ENCODE data around the gene SHOC2. TPM values are rescaled to one million over a fixed set of nuclear protein-coding genes. Genes with fewer than 3 reads are reported as not detected.

SHOC2 gene
- total and polyA plus RNA-seq, 2 experiments from 2014 or later = 23.3 to 33.3 TPM

DNA sequence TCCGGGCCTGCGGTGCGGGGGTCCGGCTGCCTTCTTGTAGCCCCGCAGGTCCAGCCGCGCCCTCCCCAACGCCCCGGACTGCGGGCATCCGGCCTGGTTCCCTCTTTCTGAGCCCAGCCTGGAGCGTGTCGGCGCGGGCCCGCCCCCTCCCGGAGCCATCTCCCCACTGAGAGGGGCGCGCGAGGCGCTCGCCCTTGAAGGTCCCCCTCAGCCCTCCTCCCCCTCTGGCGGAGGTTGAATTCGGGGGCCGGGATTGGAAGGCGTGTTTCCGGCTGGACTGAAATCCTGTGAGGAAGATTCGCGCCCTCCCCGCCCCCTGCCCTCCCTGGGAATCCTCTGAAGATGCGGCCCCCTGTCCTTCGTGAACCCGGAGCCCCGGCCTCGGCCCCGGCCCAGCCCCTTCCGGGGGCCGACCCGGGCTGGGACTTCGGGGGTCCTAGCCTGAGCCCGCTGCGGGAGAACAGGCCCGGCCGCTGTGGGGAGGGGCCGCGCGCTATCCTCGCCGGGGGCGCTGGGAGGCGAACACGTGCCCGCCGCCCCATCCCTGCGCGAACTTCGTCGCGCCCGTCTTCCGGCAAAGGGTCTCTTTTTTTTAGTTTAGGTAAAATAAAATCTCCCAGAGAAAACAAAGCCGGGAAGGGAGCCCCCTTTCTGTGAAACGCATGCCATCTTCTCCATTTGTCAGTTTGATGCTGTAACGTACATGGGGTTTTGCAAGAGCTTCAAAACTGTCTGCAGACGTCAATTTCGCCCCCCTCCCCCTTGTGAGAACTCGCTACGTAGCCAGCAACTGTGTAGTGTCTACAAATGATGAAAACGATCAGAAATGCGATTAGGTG is 47.0 kb upstream of the SHOC2 start:
- H3K4me2 ChIP-seq = peak overlapping the region; percentile 80
- DNase-seq (ENCODE audit: low spot score) (peak; percentile 87), ATAC-seq (peak; percentile 75)
- Mint-ChIP-seq H3K27ac (peak overlapping the region; percentile 94), H3K9me3 (no peaks in the 10 kb centered on the region), H3K27me3 (ENCODE audit: insufficient read depth, low read depth, poor library complexity) (peaks cover 6% of the 10 kb centered on the region), H3K4me1 (peaks cover 25% of the 10 kb centered on the region), H3K4me3 (peak overlapping the region; percentile 90), H3K36me3 (ENCODE audit: low read depth) (no peaks in the 10 kb centered on the region; the same call in 2 of the 3 replicates)
- no peaks in the 10 kb centered on the region for H3K9me2 ChIP-seq (ENCODE audit: insufficient read depth)
- peaks cover 13% of the 10 kb centered on the region for H3K79me2 ChIP-seq (replicated peaks; ENCODE audit: insufficient read depth)
- H2AFZ ChIP-seq = peak overlapping the region; percentile 77
- H3K27me3 ChIP-seq (ENCODE audit: insufficient read depth) = no peaks in the 10 kb centered on the region
- H3K36me3 ChIP-seq (ENCODE audit: insufficient read depth) = no peaks in the 10 kb centered on the region
- peak overlapping the region; percentile 61 for H3K4me3 ChIP-seq
- H3K27ac ChIP-seq (ENCODE audit: low read depth) = peak overlapping the region; percentile 84
- no peaks in the 10 kb centered on the region for H3F3A ChIP-seq (replicated peaks; ENCODE audit: low read depth)
- TF ChIP-seq CREB1 (CRISPR knock-in tag; IDR thresholded peaks at IDR 0.05; ENCODE audit: low read depth) = peak; percentile 30; the same call in 1 of the 2 replicates
- no peak for TF ChIP-seq ZNF114 (CRISPR knock-in tag; IDR thresholded peaks at IDR 0.05)
- TF ChIP-seq EZH2phosphoT487 (IDR thresholded peaks at IDR 0.05; ENCODE audit: unreplicated experiment) = no peak
- TF ChIP-seq, protein P1, sequence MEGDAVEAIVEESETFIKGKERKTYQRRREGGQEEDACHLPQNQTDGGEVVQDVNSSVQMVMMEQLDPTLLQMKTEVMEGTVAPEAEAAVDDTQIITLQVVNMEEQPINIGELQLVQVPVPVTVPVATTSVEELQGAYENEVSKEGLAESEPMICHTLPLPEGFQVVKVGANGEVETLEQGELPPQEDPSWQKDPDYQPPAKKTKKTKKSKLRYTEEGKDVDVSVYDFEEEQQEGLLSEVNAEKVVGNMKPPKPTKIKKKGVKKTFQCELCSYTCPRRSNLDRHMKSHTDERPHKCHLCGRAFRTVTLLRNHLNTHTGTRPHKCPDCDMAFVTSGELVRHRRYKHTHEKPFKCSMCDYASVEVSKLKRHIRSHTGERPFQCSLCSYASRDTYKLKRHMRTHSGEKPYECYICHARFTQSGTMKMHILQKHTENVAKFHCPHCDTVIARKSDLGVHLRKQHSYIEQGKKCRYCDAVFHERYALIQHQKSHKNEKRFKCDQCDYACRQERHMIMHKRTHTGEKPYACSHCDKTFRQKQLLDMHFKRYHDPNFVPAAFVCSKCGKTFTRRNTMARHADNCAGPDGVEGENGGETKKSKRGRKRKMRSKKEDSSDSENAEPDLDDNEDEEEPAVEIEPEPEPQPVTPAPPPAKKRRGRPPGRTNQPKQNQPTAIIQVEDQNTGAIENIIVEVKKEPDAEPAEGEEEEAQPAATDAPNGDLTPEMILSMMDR (conservative IDR thresholded peaks at IDR 0.05; ENCODE audit: low read depth in 2 of 2) = peak; percentile 11 to 12; a peak in 1 of 4 replicates
- TF ChIP-seq JUNB (IDR thresholded peaks at IDR 0.05; ENCODE audit: unreplicated experiment) = no peak
- H4K20me1 ChIP-seq (replicated peaks; ENCODE audit: insufficient read depth) = no peaks in the 10 kb centered on the region
- peaks cover 22% of the 10 kb centered on the region for H3K4me1 ChIP-seq (ENCODE audit: insufficient read depth)

DNA sequence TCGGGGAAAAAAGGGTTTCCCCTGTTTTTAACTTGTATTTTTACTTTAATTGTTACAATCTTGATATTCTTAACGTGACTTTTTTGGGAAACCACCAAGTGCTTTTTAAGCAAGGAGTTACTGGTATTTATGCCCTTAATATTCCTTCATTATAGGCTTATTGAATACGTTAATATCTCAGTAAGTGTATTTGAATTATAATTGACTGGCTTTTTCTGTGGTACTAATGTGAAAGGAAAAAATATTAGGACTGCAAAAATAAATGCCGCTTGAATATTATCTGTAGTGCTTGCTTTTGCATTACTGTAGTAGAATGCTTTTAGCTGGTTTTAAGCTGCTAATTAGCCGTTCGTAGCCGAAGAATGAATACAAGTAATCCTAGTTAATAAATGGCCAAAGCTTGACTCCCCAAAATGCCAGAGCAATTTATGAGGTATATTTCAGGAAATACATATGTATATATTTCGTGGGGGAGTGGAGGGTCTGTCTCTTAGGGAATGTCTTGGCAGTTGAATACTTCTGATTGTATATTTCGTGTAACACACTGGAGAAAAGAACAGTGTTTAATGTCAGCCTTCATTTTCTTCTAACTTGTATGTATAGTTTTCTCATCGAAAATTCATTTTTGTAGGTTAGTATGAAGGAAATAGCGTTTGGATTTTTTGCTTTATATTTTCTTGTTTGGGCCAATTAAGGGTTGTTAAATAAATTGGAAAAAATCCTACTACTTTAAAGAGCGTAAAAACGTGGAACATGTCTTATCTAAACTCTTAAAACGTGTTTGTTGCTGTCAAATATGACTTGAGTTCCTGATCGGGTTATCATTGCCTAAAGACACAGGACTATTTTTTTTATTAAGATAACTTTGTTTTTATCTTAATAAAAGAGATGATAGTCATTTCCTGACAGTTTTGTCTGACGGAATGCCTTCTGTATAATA is 46.1 kb upstream of the SHOC2 start:
- no peaks in the 10 kb centered on the region for H3K27me3 ChIP-seq (ENCODE audit: insufficient read depth)
- H3K4me3 Mint-ChIP-seq = peak overlapping the region; percentile 90
- H3K9me3 Mint-ChIP-seq = no peaks in the 10 kb centered on the region
- H3K27me3 Mint-ChIP-seq (ENCODE audit: insufficient read depth, low read depth, poor library complexity) = peaks cover 3% of the 10 kb centered on the region
- peak overlapping the region; percentile 94; the same call in 1 of the 2 replicates for H3K27ac Mint-ChIP-seq
- H3F3A ChIP-seq (replicated peaks; ENCODE audit: low read depth) = no peaks in the 10 kb centered on the region
- no peak for ATAC-seq
- H3K4me1 Mint-ChIP-seq = peaks cover 19% of the 10 kb centered on the region
- peaks cover 13% of the 10 kb centered on the region for H3K79me2 ChIP-seq (replicated peaks; ENCODE audit: insufficient read depth)
- DNase-seq (ENCODE audit: low spot score) = no peak
- peak overlapping the region; percentile 77 for H2AFZ ChIP-seq
- H3K36me3 ChIP-seq (ENCODE audit: insufficient read depth) = no peaks in the 10 kb centered on the region
- H3K4me2 ChIP-seq = peak overlapping the region; percentile 80
- no peaks in the 10 kb centered on the region for H4K20me1 ChIP-seq (replicated peaks; ENCODE audit: insufficient read depth)
- H3K36me3 Mint-ChIP-seq (ENCODE audit: low read depth) = no peaks in the 10 kb centered on the region; the same call in 2 of the 3 replicates
- peaks cover 22% of the 10 kb centered on the region for H3K4me1 ChIP-seq (ENCODE audit: insufficient read depth)
- no peaks in the 10 kb centered on the region for H3K9me2 ChIP-seq (ENCODE audit: insufficient read depth)
- H3K27ac ChIP-seq (ENCODE audit: low read depth) = peak overlapping the region; percentile 84
- peak overlapping the region; percentile 61 for H3K4me3 ChIP-seq
- TF ChIP-seq, protein P2, sequence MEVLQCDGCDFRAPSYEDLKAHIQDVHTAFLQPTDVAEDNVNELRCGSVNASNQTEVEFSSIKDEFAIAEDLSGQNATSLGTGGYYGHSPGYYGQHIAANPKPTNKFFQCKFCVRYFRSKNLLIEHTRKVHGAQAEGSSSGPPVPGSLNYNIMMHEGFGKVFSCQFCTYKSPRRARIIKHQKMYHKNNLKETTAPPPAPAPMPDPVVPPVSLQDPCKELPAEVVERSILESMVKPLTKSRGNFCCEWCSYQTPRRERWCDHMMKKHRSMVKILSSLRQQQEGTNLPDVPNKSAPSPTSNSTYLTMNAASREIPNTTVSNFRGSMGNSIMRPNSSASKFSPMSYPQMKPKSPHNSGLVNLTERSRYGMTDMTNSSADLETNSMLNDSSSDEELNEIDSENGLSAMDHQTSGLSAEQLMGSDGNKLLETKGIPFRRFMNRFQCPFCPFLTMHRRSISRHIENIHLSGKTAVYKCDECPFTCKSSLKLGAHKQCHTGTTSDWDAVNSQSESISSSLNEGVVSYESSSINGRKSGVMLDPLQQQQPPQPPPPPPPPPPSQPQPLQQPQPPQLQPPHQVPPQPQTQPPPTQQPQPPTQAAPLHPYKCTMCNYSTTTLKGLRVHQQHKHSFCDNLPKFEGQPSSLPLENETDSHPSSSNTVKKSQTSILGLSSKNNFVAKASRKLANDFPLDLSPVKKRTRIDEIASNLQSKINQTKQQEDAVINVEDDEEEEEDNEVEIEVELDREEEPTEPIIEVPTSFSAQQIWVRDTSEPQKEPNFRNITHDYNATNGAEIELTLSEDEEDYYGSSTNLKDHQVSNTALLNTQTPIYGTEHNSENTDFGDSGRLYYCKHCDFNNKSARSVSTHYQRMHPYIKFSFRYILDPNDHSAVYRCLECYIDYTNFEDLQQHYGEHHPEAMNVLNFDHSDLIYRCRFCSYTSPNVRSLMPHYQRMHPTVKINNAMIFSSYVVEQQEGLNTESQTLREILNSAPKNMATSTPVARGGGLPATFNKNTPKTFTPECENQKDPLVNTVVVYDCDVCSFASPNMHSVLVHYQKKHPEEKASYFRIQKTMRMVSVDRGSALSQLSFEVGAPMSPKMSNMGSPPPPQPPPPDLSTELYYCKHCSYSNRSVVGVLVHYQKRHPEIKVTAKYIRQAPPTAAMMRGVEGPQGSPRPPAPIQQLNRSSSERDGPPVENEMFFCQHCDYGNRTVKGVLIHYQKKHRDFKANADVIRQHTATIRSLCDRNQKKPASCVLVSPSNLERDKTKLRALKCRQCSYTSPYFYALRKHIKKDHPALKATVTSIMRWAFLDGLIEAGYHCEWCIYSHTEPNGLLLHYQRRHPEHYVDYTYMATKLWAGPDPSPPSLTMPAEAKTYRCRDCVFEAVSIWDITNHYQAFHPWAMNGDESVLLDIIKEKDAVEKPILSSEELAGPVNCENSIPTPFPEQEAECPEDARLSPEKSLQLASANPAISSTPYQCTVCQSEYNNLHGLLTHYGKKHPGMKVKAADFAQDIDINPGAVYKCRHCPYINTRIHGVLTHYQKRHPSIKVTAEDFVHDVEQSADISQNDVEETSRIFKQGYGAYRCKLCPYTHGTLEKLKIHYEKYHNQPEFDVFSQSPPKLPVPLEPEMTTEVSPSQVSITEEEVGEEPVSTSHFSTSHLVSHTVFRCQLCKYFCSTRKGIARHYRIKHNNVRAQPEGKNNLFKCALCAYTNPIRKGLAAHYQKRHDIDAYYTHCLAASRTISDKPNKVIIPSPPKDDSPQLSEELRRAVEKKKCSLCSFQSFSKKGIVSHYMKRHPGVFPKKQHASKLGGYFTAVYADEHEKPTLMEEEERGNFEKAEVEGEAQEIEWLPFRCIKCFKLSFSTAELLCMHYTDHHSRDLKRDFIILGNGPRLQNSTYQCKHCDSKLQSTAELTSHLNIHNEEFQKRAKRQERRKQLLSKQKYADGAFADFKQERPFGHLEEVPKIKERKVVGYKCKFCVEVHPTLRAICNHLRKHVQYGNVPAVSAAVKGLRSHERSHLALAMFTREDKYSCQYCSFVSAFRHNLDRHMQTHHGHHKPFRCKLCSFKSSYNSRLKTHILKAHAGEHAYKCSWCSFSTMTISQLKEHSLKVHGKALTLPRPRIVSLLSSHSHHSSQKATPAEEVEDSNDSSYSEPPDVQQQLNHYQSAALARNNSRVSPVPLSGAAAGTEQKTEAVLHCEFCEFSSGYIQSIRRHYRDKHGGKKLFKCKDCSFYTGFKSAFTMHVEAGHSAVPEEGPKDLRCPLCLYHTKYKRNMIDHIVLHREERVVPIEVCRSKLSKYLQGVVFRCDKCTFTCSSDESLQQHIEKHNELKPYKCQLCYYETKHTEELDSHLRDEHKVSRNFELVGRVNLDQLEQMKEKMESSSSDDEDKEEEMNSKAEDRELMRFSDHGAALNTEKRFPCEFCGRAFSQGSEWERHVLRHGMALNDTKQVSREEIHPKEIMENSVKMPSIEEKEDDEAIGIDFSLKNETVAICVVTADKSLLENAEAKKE (CRISPR knock-in tag; IDR thresholded peaks at IDR 0.05) = no peak
